Duodenal mucosa (tissue), 2 donors: ENCODE data around the gene KCNH1.

ENCODE experiments used
- H3K27ac ChIP-seq: one replicate; pipeline ENCODE4 v1.7.0; 2013; ENCODE audit warnings: low read depth, low read length
- H3K27me3 ChIP-seq, 2 donors: one replicate each; pipeline ENCODE4 v1.7.0; 2013; ENCODE audit warnings: low read length in 2 of 2, control low read depth in 1 of 2; ENCODE audit not compliant: insufficient read depth in 2 of 2, control insufficient read depth in 1 of 2
- H3K36me3 ChIP-seq, 2 donors: one replicate each; pipeline ENCODE4 v1.7.0; 2013; ENCODE audit warnings: low read length in 2 of 2, control low read depth in 1 of 2; ENCODE audit not compliant: insufficient read depth in 2 of 2, control insufficient read depth in 1 of 2
- H3K4me1 ChIP-seq, 2 donors: one replicate each; pipeline ENCODE4 v1.7.0; 2013; ENCODE audit warnings: low read length in 2 of 2, control low read depth in 1 of 2; ENCODE audit not compliant: insufficient read depth in 2 of 2, control insufficient read depth in 1 of 2
- H3K4me3 ChIP-seq, 2 donors: one replicate each; pipeline ENCODE4 v1.7.0; 2013; ENCODE audit warnings: low read length in 2 of 2, low read depth in 1 of 2
- H3K9ac ChIP-seq, 2 donors: one replicate each; pipeline ENCODE4 v1.7.0; 2013; ENCODE audit warnings: low read length in 2 of 2, low read depth in 1 of 2
- H3K9me3 ChIP-seq, 2 donors: one replicate each; pipeline ENCODE4 v1.7.0; 2013; ENCODE audit warnings: low read length in 2 of 2, control low read depth in 1 of 2; ENCODE audit not compliant: control insufficient read depth in 1 of 2

Gene KCNH1

GRCh38 chr1:210751911-210752310, 382.0 kb downstream of the KCNH1 start:
- Histone ChIP-seq H3K36me3 (no peaks in the 10 kb centered on the region), H3K4me3 (no peak overlapping the region), H3K27ac (no peak overlapping the region), H3K9ac (no peak overlapping the region), H3K9me3 (no peaks in the 10 kb centered on the region), H3K4me1 (no peaks in the 10 kb centered on the region), H3K27me3 (no peaks in the 10 kb centered on the region)

GRCh38 chr1:210750468-210750867, 383.5 kb downstream of the KCNH1 start:
- H3K4me1 ChIP-seq = no peaks in the 10 kb centered on the region
- no peak overlapping the region for H3K4me3 ChIP-seq
- H3K9me3 ChIP-seq = no peaks in the 10 kb centered on the region
- no peak overlapping the region for H3K9ac ChIP-seq
- H3K27me3 ChIP-seq = no peaks in the 10 kb centered on the region
- no peaks in the 10 kb centered on the region for H3K36me3 ChIP-seq
- H3K27ac ChIP-seq = no peak overlapping the region

- Histone ChIP-seq H3K27me3 (no peaks in the 10 kb centered on the region), H3K36me3 (no peaks in the 10 kb centered on the region), H3K4me1 (no peaks in the 10 kb centered on the region), H3K27ac (no peak overlapping the region), H3K9me3 (no peaks in the 10 kb centered on the region), H3K4me3 (no peak overlapping the region), H3K9ac (no peak overlapping the region)
Measured at GRCh38 chr1:210748796-210749195, 385.2 kb downstream of the KCNH1 start.

- H3K9me3 ChIP-seq = no peaks in the 10 kb centered on the region
- H3K4me1 ChIP-seq = no peaks in the 10 kb centered on the region
- no peak overlapping the region for H3K9ac ChIP-seq
- no peaks in the 10 kb centered on the region for H3K27me3 ChIP-seq
- no peaks in the 10 kb centered on the region for H3K36me3 ChIP-seq
- no peak overlapping the region for H3K4me3 ChIP-seq
- no peak overlapping the region for H3K27ac ChIP-seq
Measured at GRCh38 chr1:210747890-210748289, 386.1 kb downstream of the KCNH1 start.

GRCh38 chr1:210747112-210747511, 386.8 kb downstream of the KCNH1 start:
- H3K4me3 ChIP-seq = no peak overlapping the region

GRCh38 chr1:210746024-210746731, 387.8 kb downstream of the KCNH1 start:
- H3K9ac ChIP-seq = no peak overlapping the region
- H3K36me3 ChIP-seq = no peaks in the 10 kb centered on the region
- no peaks in the 10 kb centered on the region for H3K27me3 ChIP-seq

More at GRCh38 chr1:210747112-210747511, 386.8 kb downstream of the KCNH1 start:
- no peak overlapping the region for H3K27ac ChIP-seq
- H3K36me3 ChIP-seq = no peaks in the 10 kb centered on the region
- no peaks in the 10 kb centered on the region for H3K27me3 ChIP-seq
- H3K9ac ChIP-seq = no peak overlapping the region
- H3K9me3 ChIP-seq = no peaks in the 10 kb centered on the region
- H3K4me1 ChIP-seq = no peaks in the 10 kb centered on the region

GRCh38 chr1:210743038-210743437, 390.9 kb downstream of the KCNH1 start:
- no peak overlapping the region for H3K9ac ChIP-seq
- H3K27ac ChIP-seq = no peak overlapping the region
- no peak overlapping the region for H3K4me3 ChIP-seq
- no peaks in the 10 kb centered on the region for H3K36me3 ChIP-seq
- no peaks in the 10 kb centered on the region for H3K9me3 ChIP-seq
- no peaks in the 10 kb centered on the region for H3K27me3 ChIP-seq
- H3K4me1 ChIP-seq = no peaks in the 10 kb centered on the region

More at GRCh38 chr1:210746024-210746731, 387.8 kb downstream of the KCNH1 start:
- Histone ChIP-seq H3K4me3 (no peak overlapping the region), H3K4me1 (no peaks in the 10 kb centered on the region), H3K27ac (no peak overlapping the region), H3K9me3 (no peaks in the 10 kb centered on the region)

- Histone ChIP-seq H3K27me3 (no peaks in the 10 kb centered on the region), H3K9me3 (no peaks in the 10 kb centered on the region), H3K27ac (no peak overlapping the region), H3K36me3 (no peaks in the 10 kb centered on the region), H3K9ac (no peak overlapping the region), H3K4me1 (no peaks in the 10 kb centered on the region), H3K4me3 (no peak overlapping the region)
Measured at GRCh38 chr1:210741564-210741963, 392.4 kb downstream of the KCNH1 start.

- no peaks in the 10 kb centered on the region for H3K27me3 ChIP-seq
- H3K4me1 ChIP-seq = no peaks in the 10 kb centered on the region
- H3K27ac ChIP-seq = no peak overlapping the region
- no peaks in the 10 kb centered on the region for H3K36me3 ChIP-seq
- no peak overlapping the region for H3K4me3 ChIP-seq
- no peak overlapping the region for H3K9ac ChIP-seq
- H3K9me3 ChIP-seq = no peaks in the 10 kb centered on the region
Measured at GRCh38 chr1:210739627-210740026, 394.3 kb downstream of the KCNH1 start.

- no peaks in the 10 kb centered on the region for H3K27me3 ChIP-seq
- no peak overlapping the region for H3K9ac ChIP-seq
- H3K36me3 ChIP-seq = no peaks in the 10 kb centered on the region
- H3K9me3 ChIP-seq = no peaks in the 10 kb centered on the region
- H3K4me1 ChIP-seq = no peaks in the 10 kb centered on the region
- no peak overlapping the region for H3K27ac ChIP-seq
- no peak overlapping the region for H3K4me3 ChIP-seq
Measured at GRCh38 chr1:210738256-210738655, 395.7 kb downstream of the KCNH1 start.
